Activated T-cell treated with anti-CD3 and anti-CD28 coated beads for 1 hour (primary cell): ENCODE results near the gene TEX52.

Experiments
- DNase-seq: peaks from one replicate; pipeline ENCODE4 v3.0.0-alpha.2; 2020; ENCODE audit warnings: low read depth

Gene TEX52

DNA sequence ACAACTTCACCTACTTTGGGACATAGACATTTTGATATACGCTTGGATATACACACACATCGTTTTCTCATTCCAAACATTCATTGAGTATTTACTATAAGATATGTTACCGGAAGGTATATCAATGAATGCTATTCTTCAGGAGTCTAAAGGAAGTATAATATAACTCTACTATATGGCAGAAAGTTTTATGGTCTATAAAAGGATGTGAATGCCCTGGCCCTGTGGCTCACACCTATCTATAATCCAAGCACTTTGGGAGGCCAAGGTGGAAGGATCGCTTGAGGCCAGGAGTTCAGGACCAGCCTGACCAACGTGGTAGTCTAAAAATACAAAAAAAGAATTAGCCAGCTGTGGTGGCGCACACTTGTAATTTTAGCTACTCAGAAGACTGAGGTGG, 27.6 kb downstream of the TEX52 start:
- no peak for DNase-seq

DNA sequence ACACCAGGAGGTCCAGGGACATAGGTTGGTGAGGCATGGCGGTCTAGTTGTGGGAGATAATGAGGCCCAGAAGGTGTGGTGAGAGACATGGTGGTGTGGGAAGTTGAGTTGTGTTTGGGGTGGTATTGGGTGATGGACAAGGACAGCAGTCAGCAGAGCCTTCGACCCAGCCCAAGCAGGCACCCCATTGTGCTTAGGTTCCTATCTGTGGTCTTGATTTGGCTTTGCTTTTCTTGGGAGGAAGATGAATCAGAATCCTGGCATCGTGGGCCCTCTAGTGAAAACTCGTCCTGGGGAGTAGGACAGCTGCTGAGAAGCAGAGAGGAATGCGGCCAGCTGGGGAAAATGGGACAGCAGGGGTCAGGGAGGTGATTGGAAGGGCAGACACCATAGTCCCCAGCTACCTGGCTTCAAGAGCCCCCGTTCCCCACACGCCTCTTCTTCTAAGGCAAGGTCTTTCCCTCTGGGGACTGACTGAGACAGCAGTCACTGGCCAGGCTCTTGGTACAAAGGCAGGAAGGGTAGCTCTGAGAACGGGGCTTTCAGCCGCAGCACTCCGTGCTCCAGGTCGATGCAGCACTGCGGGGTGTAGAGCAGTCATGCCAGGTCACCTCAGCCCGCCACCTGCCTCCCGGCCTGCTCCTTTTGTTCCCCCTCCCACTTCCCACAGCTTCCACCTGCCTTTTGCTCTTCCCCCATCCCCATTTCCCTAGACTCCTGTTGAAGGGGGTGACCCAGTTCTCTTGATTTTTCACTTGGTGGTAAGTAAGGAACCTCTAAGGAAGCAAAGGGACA, 29.9 kb downstream of the TEX52 start:
- no peak for DNase-seq

DNA sequence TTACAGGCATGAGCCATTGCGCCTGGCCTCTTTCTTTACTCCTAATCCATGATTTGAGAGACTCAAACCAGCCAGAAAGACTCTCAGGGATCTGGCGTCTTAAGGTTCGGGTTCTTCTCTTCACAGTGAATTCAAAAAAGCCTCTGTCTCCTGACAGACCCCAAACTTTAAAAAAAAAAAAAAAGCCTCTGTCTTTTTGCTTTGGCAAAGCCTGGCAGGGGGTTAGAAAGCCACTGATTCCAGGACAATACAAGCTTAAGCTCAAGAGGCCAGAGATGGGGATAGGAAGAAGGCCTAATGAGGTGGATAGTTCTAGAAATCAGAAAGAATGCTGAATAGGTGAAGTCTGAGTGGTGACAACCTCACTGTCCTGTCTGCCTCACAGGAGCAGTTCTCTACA, 30.8 kb downstream of the TEX52 start:
- DNase-seq = no peak

DNA sequence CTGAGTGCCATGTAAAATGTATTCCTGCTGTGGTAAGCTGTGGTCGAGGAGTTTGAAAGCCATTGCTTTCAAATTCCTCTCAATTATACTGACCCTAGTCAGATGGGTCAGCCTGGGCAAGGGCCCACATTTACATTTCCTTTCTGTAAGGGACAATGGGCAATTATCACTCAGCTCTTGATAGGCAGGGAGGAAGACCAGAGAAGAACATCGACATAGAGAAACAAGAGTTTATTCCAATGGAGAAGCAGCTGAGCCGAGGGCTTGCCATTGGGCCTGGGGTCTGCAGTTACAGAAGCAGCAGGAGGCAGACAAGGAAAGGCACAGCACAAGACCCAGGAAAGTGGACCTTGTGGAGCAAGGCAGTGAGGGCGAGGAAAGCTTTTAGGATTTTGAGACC, 31.7 kb downstream of the TEX52 start:
- DNase-seq = no peak

DNA sequence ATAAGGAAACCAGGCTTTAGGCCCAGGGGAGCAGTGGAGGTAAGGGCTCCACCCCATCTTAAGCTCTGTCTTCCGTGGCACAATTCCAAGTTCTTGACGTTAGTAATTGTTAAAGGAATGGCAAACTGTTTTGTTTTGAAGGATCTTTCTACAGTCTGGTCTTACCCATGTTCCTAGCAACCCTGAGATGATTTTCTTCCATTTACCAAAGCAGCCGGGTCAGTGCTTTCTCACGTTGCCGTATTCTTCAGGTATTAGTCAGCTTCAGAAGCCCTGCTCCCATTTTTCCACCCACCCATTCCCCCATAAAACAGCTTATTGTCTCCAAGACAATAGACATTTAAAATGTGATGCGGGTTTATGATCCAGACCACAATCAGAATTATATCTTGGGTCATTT, 32.3 kb downstream of the TEX52 start:
- DNase-seq = no peak

DNA sequence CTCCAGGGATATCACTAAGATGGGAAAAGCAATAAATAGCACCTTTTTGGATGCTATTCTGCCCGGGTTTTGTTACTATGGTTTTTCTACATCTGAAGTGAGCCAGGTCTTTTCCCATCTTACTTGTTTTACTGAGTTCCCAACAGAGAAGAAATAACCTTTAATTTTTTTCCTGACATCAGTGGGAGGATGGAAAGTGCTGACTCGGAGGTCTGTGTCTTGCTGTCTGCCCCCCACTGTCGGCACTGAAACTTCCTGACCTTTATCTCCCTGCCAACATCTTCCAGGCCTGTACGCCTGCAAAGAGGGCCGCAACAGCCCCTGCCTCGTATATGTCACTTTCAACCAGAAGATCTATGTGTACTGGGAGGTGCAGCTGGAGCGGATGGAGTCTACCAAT, 33.4 kb downstream of the TEX52 start:
- no peak for DNase-seq

DNA sequence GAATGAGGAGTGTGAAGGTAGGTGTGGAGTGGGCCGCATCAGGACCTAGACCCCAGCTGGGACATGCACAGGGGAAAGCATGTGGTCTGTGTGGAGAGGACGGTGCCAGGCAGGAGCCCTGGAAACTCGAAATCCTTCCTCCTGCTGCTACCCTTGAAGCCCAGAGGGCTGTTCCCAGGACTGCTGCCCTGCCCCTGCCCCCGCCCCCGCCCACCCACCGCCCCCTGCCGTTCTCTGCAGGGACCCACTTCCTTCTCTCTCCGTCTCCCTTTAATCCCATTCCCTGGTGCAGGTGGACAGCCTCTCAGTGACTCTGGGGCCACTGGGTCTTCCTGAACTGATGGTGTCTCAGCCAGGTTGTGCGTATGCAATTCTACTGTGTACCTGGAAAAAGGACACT, 36.4 kb downstream of the TEX52 start:
- DNase-seq = no peak

DNA sequence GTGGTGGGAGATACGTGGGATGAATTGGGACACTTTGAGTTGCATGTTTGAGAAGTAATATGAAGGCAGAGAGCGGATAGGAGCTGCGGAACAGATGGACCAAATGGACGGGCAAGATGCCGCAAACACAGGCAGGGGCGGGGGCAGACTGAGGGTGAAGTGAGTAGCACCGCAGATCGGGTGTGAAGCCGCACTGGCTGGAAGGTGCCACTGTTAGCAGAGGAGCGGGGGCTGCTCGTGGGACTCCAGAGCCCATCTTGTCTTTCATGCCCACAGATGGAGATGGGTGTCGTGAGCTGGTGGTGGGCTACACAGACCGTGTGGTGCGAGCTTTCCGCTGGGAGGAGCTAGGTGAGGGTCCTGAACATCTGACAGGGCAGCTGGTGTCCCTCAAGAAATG, 37.0 kb downstream of the TEX52 start:
- DNase-seq = no peak

DNA sequence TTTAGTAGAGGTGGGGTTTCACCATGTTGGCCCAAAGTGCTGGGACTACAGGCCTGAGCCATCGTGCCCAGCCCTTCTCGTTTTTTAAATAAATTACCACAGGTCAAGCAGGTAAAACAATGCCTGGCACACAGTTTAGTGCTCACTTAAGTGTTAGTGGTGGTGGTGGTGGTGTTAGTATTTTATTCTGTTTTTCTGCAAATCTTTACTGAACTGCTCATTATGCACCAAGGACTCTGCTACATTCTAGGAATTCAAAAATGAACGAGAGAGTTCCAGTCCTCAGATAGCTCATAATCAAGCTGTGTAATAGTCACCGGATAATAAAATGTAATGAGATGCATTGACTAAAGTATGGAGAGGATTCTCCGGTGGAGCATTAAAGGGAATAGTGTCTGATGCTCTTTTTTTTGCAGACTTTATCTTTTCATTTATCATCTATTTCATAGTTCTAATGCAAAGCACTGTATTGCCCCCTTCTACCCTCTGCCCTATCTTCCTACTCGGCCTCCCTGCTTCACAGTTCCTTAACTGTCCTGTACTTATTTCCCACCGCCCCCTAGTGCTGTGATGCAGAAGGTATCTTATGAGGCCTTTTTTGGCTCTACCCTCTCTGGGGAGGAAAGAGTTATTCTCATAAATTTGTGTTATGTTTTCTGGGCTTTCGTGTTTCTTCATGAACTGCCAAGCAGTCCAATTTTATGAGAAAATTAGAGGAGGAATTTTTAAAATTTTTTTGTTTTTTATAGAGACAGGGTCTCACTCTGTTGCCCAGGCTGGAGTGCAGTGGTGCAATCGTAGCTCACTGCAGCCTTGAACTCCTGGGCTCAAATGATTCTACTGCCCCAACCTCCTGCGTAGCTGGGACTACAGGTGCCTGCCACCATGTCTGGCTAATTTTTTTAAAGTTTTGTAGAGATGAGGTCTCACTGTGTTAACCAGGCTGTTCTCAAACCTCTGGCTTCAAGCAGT, 43.3 kb downstream of the TEX52 start:
- peak; percentile 27 for DNase-seq

DNA sequence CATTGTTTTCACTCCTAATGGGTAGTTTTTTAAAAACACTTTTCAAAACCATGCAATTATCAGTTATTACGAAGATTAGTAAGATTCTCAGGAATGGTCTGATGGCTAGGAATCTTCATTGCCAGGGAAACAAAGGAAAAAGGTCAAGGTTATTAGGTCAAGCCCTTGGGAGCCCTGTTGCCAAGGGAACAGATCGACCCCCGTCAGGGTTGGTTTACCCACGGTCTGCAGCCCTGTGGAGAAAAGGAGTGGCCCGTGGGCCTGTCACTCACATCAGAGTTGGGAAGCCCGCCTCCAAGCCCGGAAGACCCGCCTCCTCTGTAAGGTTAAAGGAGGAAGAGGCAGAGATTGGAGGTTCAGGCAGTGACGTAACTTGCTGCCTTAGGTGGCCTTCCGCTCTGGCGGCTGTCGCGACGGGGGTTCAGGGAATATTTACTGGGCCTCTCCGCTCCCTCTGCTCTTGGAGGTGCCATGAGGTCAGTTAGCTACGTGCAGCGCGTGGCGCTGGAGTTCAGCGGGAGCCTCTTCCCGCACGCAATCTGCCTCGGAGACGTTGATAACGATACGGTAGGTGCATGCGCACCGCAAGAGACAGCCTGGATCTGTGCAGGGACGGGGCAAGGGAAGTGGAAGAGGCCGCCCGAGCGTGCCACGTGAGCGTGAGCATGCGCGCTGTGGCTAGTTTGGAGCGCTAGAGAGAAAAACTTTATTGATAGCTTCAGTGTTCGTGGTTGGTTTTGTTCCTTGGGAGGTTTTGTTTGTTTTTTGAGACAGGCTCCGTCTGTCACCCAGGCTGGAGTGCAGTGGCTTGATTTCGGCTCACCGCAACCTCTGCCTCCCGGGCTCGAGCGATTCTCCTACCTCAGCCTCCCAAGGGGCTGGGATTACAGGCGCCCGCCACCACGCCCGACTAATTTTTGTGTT, 44.3 kb downstream of the TEX52 start, which contains the start of gene ITFG2:
Gene ITFG2 (plus strand): TSS at position 379 of the 924 bp plus-strand sequence. CDS start 93 bp downstream, at position 472.
- peak; percentile 92 for DNase-seq

DNA sequence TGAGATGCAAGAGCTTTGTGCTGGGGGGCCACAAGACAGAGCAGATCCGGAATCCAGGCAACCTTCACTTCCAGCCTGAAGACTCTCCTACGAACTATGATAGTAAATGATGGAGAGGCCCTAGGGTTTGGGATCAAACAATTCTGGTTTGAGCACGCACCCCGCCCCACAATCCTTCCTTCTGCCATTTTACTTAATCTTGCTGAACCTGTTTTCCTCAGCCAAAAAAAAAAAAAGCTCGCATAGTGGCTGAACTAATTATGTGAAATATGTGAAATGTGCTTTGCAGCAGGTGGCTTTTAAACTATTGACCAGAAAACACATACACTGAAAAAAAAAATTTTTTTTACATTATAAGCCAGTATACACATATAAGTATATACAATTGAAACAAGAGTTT, 45.0 kb downstream of the TEX52 start:
- DNase-seq = no peak

DNA sequence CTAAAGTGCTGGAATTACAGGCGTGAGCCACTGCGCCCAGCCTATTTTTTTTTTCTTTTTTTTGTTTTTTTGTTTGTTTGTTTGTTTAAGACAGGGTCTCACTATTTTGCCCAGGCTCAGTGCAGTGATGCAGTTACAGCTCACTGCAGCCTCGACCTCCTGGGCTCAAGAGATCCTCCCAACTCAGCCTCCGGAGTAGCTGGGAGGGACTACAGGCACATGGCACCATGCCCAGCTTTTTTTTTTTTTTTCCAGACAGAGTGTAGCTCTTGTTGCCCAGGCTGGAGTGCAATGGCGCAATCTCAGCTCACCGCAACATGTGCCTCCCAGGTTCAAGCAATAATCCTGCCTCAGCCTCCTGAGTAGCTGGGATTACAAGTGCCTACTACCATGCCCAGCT, 50.1 kb downstream of the TEX52 start:
- DNase-seq = no peak

DNA sequence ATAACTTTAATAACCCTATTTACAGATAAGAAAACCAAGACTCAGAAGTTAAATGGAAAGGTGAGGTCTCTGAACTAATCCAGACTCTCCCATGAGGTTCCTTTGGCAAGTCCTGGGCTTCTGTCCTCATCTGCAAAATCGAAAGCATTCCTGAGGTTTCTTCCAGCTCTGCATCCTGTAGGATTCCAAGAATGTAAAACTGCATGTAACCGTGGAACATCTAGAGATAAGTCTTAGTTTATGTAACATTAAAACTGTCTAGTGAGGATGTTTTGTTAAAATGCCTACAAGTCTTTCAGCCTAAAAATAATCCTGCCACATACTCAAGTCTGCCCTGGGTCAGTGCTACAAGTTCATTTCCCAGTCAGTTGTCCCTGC, 51.7 kb downstream of the TEX52 start:
- DNase-seq = no peak

DNA sequence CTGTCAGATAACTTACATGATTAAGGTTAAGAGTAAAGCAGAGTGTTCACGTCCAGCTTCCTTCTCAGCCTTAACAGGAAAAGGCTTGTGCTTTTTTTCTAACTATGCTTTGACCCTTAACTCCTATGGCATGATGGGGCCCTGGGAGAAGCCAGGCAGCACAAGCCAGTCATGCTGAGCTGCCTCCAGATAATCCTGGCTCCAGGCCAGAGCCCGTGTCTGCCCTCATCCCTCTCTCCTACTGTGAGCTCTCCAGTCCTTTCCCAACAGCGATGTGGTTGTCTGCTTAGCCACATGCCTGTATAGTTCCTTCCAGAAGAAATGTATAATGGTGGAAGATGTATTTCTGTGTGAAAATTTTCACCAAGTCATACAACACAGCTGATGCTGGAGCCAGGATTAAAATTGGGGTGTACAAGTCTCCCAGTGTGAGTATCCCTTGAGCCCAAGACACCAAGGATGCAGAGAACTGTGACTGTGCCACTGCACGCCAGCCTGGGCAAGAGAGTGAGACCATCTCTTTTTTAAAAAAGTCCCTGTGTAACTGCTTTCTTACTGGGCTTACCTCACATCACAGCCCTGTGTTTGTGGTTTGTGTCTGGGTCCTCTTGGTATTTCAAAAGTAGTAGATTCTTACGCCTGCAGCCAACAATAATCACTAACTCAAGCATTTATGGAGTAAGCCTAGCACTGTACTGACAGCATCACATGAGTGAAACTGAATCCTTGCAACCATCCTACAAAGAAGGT, 52.3 kb downstream of the TEX52 start:
- no peak for DNase-seq

DNA sequence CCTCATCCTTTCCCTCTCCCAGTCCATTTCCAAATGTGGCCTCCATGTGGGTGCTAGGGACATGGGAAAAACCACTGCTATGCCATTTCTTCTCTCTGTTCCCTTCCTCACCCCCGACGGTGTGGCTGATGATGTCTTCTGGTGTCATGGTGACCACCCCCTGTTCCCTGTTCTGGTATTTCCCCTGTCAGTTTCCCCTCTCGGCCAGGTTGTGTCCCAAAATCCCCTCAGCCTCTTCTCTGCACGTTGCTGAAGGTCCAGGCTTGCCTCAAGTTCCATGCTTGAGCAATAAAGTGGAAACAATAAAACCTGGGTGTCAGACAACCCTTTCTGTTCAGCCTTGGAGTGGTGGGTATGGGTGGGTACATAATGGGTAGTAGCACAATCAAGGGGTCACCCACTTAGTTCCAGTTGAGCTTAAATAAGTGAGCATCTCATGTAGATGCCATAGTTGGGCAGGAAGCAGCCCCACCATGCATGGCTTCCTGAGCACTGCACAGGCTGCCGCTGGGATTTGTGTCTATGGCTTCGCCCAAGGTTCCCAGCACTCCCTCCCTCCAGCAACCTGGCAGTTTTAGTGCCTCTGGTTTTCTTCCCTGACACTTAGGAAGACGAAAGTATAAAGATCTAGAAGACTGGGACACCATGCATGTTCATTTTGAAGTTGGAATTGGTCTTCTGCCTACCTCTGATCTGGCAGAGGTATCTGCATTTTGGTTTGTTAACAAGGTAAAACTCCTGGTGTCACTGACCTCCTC, 53.0 kb downstream of the TEX52 start:
- no peak for DNase-seq

DNA sequence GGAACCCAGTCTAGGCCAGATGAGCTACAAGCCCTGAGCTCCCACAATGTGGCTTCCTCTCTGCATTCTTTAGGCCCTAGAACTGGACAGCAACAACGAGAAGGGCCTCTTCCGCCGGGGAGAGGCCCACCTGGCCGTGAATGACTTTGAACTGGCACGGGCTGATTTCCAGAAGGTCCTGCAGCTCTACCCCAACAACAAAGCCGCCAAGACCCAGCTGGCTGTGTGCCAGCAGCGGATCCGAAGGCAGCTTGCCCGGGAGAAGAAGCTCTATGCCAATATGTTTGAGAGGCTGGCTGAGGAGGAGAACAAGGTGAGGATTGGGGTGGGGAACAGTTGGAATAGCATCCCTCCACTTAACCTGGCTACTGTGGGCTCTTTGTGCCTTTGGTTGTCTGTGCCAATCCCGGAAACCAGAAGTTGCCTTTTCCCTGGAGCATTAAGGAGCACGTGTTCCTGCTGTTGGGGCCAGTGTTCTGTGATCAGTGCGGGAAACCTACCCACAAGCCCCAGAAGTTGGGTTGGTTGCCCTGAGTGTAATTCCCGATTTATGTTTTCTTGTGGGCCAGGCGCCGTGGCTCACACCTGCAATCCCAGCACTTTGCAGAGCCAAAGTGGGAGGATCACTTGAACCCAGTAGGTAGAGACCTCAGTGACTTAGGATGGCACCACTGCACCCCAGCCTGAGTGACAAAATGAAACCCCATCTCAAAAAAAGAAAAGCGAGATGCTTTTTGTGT, 55.6 kb downstream of the TEX52 start:
- no peak for DNase-seq

DNA sequence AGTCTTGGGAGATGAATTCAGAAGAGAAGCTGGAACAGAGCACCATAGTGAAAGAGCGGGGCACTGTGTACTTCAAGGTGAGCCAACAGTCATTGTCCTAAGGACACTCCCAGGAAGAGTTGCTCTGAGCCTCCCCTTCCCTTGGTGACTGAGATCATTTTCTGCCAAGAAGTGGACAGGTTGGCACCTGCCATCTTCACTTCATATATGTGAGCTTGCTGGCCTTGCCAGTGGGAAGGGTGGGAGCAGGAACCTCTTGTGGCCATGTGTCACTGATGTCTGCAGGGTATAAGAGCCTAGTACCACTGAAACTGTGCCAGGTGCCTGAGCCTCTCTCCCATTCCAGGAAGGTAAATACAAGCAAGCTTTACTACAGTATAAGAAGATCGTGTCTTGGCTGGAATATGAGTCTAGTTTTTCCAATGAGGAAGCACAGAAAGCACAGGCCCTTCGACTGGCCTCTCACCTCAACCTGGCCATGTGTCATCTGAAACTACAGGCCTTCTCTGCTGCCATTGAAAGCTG, 56.7 kb downstream of the TEX52 start:
- DNase-seq = no peak
